ENCODE measurements around the gene GPR137.

GPR137 gene

DNA sequence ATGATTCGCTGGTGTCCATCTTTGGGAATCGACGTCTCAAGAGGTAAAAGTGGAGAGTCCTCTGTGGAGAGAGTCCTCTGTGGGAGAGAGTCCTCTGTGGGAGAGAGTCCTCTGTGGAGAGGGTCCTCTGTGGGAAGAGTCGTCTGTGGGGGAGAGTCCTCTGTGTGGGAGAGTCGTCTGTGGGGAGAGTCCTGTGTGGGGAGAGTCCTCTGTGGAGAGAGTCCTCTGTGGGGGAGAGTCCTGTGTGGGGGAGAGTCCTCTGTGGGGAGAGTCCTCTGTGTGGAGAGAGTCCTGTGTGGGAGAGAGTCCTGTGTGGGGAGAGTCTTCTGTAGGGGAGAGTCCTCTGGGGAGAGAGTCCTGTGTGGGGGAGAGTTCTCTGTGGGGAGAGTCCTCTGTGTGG is 35.4 kb downstream of the GPR137 start:
- H3K4ac ChIP-seq (ENCODE audit: low read length): no peak overlapping the region
- H3K36me3 ChIP-seq (replicated peaks in 1 of 2; ENCODE audit: control insufficient read depth in 2 of 2, insufficient read depth in 2 of 2, low read length in 2 of 2): peaks cover 7 to 24% of the 10 kb centered on the region in 2 donors
- no peak overlapping the region for H2AK5ac ChIP-seq (ENCODE audit: low read depth, low read length)
- no peak overlapping the region for H3K14ac ChIP-seq (ENCODE audit: low read length)
- no peak overlapping the region for H3K9ac ChIP-seq (ENCODE audit: low read depth, low read length, poor library complexity)
- no peak overlapping the region for H3K27ac ChIP-seq (replicated peaks; ENCODE audit: low read length)
- no peak overlapping the region for H2BK12ac ChIP-seq (ENCODE audit: low read length)
- H3K23ac ChIP-seq (ENCODE audit: low read depth, low read length, poor library complexity): no peak overlapping the region
- H2BK120ac ChIP-seq (ENCODE audit: low read depth, low read length): no peak overlapping the region
- H3K9me3 ChIP-seq (replicated peaks in 1 of 2; ENCODE audit: control insufficient read depth in 2 of 2, insufficient read depth in 1 of 2, low read depth in 1 of 2, low read length in 2 of 2): no peaks in the 10 kb centered on the region
- no peak overlapping the region for H3K18ac ChIP-seq (ENCODE audit: low read length)
- WGBS, 2 donors (ENCODE audit: extremely low coverage in 2 of 2, insufficient read length in 2 of 2, insufficient replicate concordance in 1 of 2): no CpG with 5 or more reads among the region's 5 CpGs
- H4K8ac ChIP-seq (ENCODE audit: low read depth, low read length): no peak overlapping the region
- H3K27me3 ChIP-seq (ENCODE audit: control insufficient read depth in 3 of 3, insufficient read depth in 3 of 3, low read depth in 1 of 3, low read length in 3 of 3): no peaks in the 10 kb centered on the region
- no peak overlapping the region for H2BK15ac ChIP-seq (ENCODE audit: low read length)
- peaks cover 9 to 15% of the 10 kb centered on the region in 2 donors for H3K4me1 ChIP-seq (ENCODE audit: control insufficient read depth in 2 of 2, insufficient read depth in 1 of 2, low read depth in 1 of 2, low read length in 2 of 2)
- DNase-seq (ENCODE audit: low spot score): no peak
- no peak overlapping the region for H2BK5ac ChIP-seq (ENCODE audit: low read length)
- H3K4me3 ChIP-seq (ENCODE audit: low read length in 2 of 2): no peak overlapping the region
- no peak overlapping the region for H3K4me2 ChIP-seq (ENCODE audit: insufficient read depth, low read length, poor library complexity, severe bottlenecking)
- no peak overlapping the region for H4K91ac ChIP-seq (ENCODE audit: low read depth, low read length, poor library complexity)
- peaks cover 13% of the 10 kb centered on the region for H3K79me1 ChIP-seq (ENCODE audit: low read depth, low read length)
- H2AFZ ChIP-seq (ENCODE audit: low read length): no peak overlapping the region

DNA sequence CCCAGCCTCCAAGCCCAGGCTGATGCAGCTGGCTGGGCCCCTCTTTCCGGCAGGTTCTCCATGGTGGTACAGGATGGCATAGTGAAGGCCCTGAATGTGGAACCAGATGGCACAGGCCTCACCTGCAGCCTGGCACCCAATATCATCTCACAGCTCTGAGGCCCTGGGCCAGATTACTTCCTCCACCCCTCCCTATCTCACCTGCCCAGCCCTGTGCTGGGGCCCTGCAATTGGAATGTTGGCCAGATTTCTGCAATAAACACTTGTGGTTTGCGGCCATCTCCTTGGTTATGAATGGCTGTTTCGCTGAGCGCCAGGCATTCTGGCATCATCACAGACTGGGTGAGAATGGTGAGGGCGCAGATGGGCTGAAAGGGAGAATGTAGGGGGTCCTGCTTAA is 35.9 kb downstream of the GPR137 start:
- Histone ChIP-seq H3K4me1 (ENCODE audit: control insufficient read depth in 2 of 2, insufficient read depth in 1 of 2, low read depth in 1 of 2, low read length in 2 of 2) (peaks cover 9 to 11% of the 10 kb centered on the region in 2 donors), H3K79me1 (ENCODE audit: low read depth, low read length) (peaks cover 9% of the 10 kb centered on the region), H4K8ac (ENCODE audit: low read depth, low read length) (no peak overlapping the region), H2BK5ac (ENCODE audit: low read length) (no peak overlapping the region), H3K4me2 (ENCODE audit: insufficient read depth, low read length, poor library complexity, severe bottlenecking) (no peak overlapping the region), H2AK5ac (ENCODE audit: low read depth, low read length) (no peak overlapping the region), H3K9ac (ENCODE audit: low read depth, low read length, poor library complexity) (peak overlapping the region; percentile 50), H3K14ac (ENCODE audit: low read length) (no peak overlapping the region), H3K18ac (ENCODE audit: low read length) (no peak overlapping the region), H3K27ac (replicated peaks; ENCODE audit: low read length) (no peak overlapping the region), H4K91ac (ENCODE audit: low read depth, low read length, poor library complexity) (no peak overlapping the region), H3K4me3 (ENCODE audit: low read length in 2 of 2) (no peak overlapping the region), H2AFZ (ENCODE audit: low read length) (no peak overlapping the region), H3K23ac (ENCODE audit: low read depth, low read length, poor library complexity) (no peak overlapping the region), H3K4ac (ENCODE audit: low read length) (no peak overlapping the region), H2BK120ac (ENCODE audit: low read depth, low read length) (no peak overlapping the region), H3K9me3 (replicated peaks in 1 of 2; ENCODE audit: control insufficient read depth in 2 of 2, insufficient read depth in 1 of 2, low read depth in 1 of 2, low read length in 2 of 2) (no peaks in the 10 kb centered on the region), H2BK12ac (ENCODE audit: low read length) (no peak overlapping the region), H3K27me3 (ENCODE audit: control insufficient read depth in 3 of 3, insufficient read depth in 3 of 3, low read depth in 1 of 3, low read length in 3 of 3) (no peaks in the 10 kb centered on the region), H3K36me3 (replicated peaks in 1 of 2; ENCODE audit: control insufficient read depth in 2 of 2, insufficient read depth in 2 of 2, low read length in 2 of 2) (peaks cover 6 to 22% of the 10 kb centered on the region in 2 donors), H2BK15ac (ENCODE audit: low read length) (no peak overlapping the region)
- no CpG with 5 or more reads among the region's 5 CpGs for WGBS, 2 donors (ENCODE audit: extremely low coverage in 2 of 2, insufficient read length in 2 of 2, insufficient replicate concordance in 1 of 2)
- no peak for DNase-seq (ENCODE audit: low spot score)

DNA sequence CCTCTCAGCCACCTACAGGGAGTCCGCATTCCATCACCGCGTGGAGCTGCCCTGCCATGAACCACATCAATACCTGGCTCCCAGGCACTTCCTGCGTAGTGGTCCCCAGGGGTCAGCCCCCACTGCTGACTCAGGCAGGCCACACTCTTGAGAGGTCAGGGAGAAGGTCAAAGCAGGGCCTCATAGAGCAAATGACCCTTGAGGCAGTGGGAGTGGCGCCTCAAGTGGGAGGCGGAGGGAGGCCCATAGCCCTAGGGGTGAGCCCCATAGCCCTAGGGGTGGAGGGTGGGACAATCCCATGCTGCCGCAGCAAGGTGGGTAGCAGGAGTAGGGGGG is 37.2 kb downstream of the GPR137 start:
- H2BK120ac ChIP-seq (ENCODE audit: low read depth, low read length): no peak overlapping the region
- H2BK15ac ChIP-seq (ENCODE audit: low read length): no peak overlapping the region
- H3K27ac ChIP-seq (replicated peaks; ENCODE audit: low read length): no peak overlapping the region
- no peak overlapping the region for H4K91ac ChIP-seq (ENCODE audit: low read depth, low read length, poor library complexity)
- H3K4me2 ChIP-seq (ENCODE audit: insufficient read depth, low read length, poor library complexity, severe bottlenecking): no peak overlapping the region
- peaks cover 5% of the 10 kb centered on the region for H3K79me1 ChIP-seq (ENCODE audit: low read depth, low read length)
- H3K9ac ChIP-seq (ENCODE audit: low read depth, low read length, poor library complexity): peak overlapping the region; percentile 78
- H2AK5ac ChIP-seq (ENCODE audit: low read depth, low read length): peak overlapping the region; percentile 25
- H2AFZ ChIP-seq (ENCODE audit: low read length): no peak overlapping the region
- no peak overlapping the region for H3K18ac ChIP-seq (ENCODE audit: low read length)
- H3K23ac ChIP-seq (ENCODE audit: low read depth, low read length, poor library complexity): no peak overlapping the region
- H3K4me3 ChIP-seq (ENCODE audit: low read length in 2 of 2): no peak overlapping the region
- no peak overlapping the region for H4K8ac ChIP-seq (ENCODE audit: low read depth, low read length)
- H3K27me3 ChIP-seq (ENCODE audit: control insufficient read depth in 3 of 3, insufficient read depth in 3 of 3, low read depth in 1 of 3, low read length in 3 of 3): no peaks in the 10 kb centered on the region
- H3K36me3 ChIP-seq (replicated peaks in 1 of 2; ENCODE audit: control insufficient read depth in 2 of 2, insufficient read depth in 2 of 2, low read length in 2 of 2): peaks cover 6 to 22% of the 10 kb centered on the region in 2 donors
- peaks cover 9 to 11% of the 10 kb centered on the region in 2 donors for H3K4me1 ChIP-seq (ENCODE audit: control insufficient read depth in 2 of 2, insufficient read depth in 1 of 2, low read depth in 1 of 2, low read length in 2 of 2)
- no peak overlapping the region for H2BK5ac ChIP-seq (ENCODE audit: low read length)
- no peak overlapping the region for H2BK12ac ChIP-seq (ENCODE audit: low read length)
- peak overlapping the region; percentile 89 for H3K14ac ChIP-seq (ENCODE audit: low read length)
- H3K9me3 ChIP-seq (replicated peaks in 1 of 2; ENCODE audit: control insufficient read depth in 2 of 2, insufficient read depth in 1 of 2, low read depth in 1 of 2, low read length in 2 of 2): no peaks in the 10 kb centered on the region
- WGBS, 2 donors (ENCODE audit: extremely low coverage in 2 of 2, insufficient read length in 2 of 2, insufficient replicate concordance in 1 of 2): no CpG with 5 or more reads among the region's 7 CpGs
- DNase-seq (ENCODE audit: low spot score): no peak
- H3K4ac ChIP-seq (ENCODE audit: low read length): no peak overlapping the region

DNA sequence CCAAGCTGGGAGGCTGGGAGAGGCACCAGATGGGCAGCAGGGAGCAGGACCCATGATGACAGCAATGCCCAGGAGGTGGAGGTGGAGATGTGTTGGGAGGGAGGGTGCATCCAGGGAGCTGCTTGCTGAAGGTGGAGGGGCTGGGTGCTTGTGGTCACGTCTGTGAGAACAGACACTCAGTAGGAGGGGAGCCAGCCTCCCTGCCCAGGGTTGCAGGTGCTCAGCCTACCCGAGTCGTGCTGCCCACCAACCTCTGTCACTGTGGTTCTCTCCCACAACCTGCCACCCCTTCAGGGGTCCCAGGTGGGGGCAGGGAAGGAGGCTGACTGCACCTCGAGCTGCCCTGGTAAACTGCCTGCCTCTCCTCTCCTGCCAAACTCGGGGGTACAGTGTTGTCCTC is 37.7 kb downstream of the GPR137 start:
- Histone ChIP-seq H3K27me3 (ENCODE audit: control insufficient read depth in 3 of 3, insufficient read depth in 3 of 3, low read depth in 1 of 3, low read length in 3 of 3) (no peaks in the 10 kb centered on the region), H3K27ac (replicated peaks; ENCODE audit: low read length) (no peak overlapping the region), H4K8ac (ENCODE audit: low read depth, low read length) (no peak overlapping the region), H2BK5ac (ENCODE audit: low read length) (no peak overlapping the region), H3K79me1 (ENCODE audit: low read depth, low read length) (peaks cover 5% of the 10 kb centered on the region), H3K18ac (ENCODE audit: low read length) (peak overlapping the region; percentile 57), H2BK12ac (ENCODE audit: low read length) (peak overlapping the region; percentile 58), H2BK120ac (ENCODE audit: low read depth, low read length) (no peak overlapping the region), H3K4me2 (ENCODE audit: insufficient read depth, low read length, poor library complexity, severe bottlenecking) (peak overlapping the region; percentile 11), H2BK15ac (ENCODE audit: low read length) (no peak overlapping the region), H3K14ac (ENCODE audit: low read length) (no peak overlapping the region), H3K9ac (ENCODE audit: low read depth, low read length, poor library complexity) (peak overlapping the region; percentile 70), H3K4ac (ENCODE audit: low read length) (no peak overlapping the region), H3K4me1 (ENCODE audit: control insufficient read depth in 2 of 2, insufficient read depth in 1 of 2, low read depth in 1 of 2, low read length in 2 of 2) (peaks cover 9 to 11% of the 10 kb centered on the region in 2 donors), H2AK5ac (ENCODE audit: low read depth, low read length) (peak overlapping the region; percentile 56), H3K4me3 (ENCODE audit: low read length in 2 of 2) (no peak overlapping the region), H3K9me3 (replicated peaks in 1 of 2; ENCODE audit: control insufficient read depth in 2 of 2, insufficient read depth in 1 of 2, low read depth in 1 of 2, low read length in 2 of 2) (no peaks in the 10 kb centered on the region), H3K23ac (ENCODE audit: low read depth, low read length, poor library complexity) (peak overlapping the region; percentile 80), H2AFZ (ENCODE audit: low read length) (no peak overlapping the region), H3K36me3 (replicated peaks in 1 of 2; ENCODE audit: control insufficient read depth in 2 of 2, insufficient read depth in 2 of 2, low read length in 2 of 2) (peaks cover 6 to 22% of the 10 kb centered on the region in 2 donors), H4K91ac (ENCODE audit: low read depth, low read length, poor library complexity) (no peak overlapping the region)
- no peak for DNase-seq (ENCODE audit: low spot score)
- no CpG with 5 or more reads among the region's 5 CpGs for WGBS, 2 donors (ENCODE audit: extremely low coverage in 2 of 2, insufficient read length in 2 of 2, insufficient replicate concordance in 1 of 2)

Measured in neuronal stem cell (in vitro differentiated cells).